Aorta (tissue), 5 donors: ENCODE measurements around the gene APOE. TPM values are rescaled to one million over a fixed set of nuclear protein-coding genes. Genes with fewer than 3 reads are reported as not detected.

Experiments
- ATAC-seq: fragments of 200-7000 bp; cut with Tn5 transposase; one replicate; pipeline ENCODE4 v1.9.1; 2022; ENCODE audit warnings: moderate library complexity; ENCODE audit not compliant: low FRiP score
- DNase-seq, 2 donors: peaks; one replicate each; pipeline ENCODE4 v3.0.0-alpha.2; 2020
- H3K27ac ChIP-seq, 2 donors: one replicate each; pipeline ENCODE4 v1.5.1; 2013; ENCODE audit warnings: low read length in 2 of 2, mild to moderate bottlenecking in 2 of 2, moderate library complexity in 2 of 2, control low read depth in 1 of 2, inconsistent platforms in 1 of 2, low read depth in 1 of 2
- H3K27me3 ChIP-seq, 2 donors: one replicate each; pipeline ENCODE4 v1.6.1; 2013; ENCODE audit warnings: control low read depth in 1 of 2, low read length in 1 of 2, mild to moderate bottlenecking in 1 of 2, moderate library complexity in 1 of 2; ENCODE audit not compliant: insufficient read depth in 2 of 2, control insufficient read depth in 1 of 2
- H3K36me3 ChIP-seq, 2 donors: one replicate each; pipeline ENCODE4 v1.6.1; 2013; ENCODE audit warnings: control low read depth in 1 of 2, low read length in 1 of 2, mild to moderate bottlenecking in 1 of 2; ENCODE audit not compliant: insufficient read depth in 2 of 2, control insufficient read depth in 1 of 2
- H3K4me1 ChIP-seq, 2 donors: one replicate each; pipeline ENCODE4 v1.6.1; 2013; ENCODE audit warnings: low read length in 2 of 2, control low read depth in 1 of 2, mild to moderate bottlenecking in 1 of 2, moderate library complexity in 1 of 2; ENCODE audit not compliant: insufficient read depth in 2 of 2, control insufficient read depth in 1 of 2
- H3K4me3 ChIP-seq, 2 donors: one replicate each; pipeline ENCODE4 v1.5.1; 2013; ENCODE audit warnings: low read length in 2 of 2, control low read depth in 1 of 2, mild to moderate bottlenecking in 1 of 2
- H3K9me3 ChIP-seq: one replicate; pipeline ENCODE4 v1.6.1; 2013; ENCODE audit warnings: mild to moderate bottlenecking, low read length; ENCODE audit not compliant: control insufficient read depth
- WGBS, 2 donors: extraction: QIAGEN DNeasy Blood & Tissue Kit; methylation state at CpG; one replicate each; pipeline ENCODE4 v1.1.7; 2013; 5-methylcytosine and 5-hydroxymethylcytosine counted together
- intact Hi-C, 2 donors: fragments of 100-400 bp; cut with DNase I; formaldehyde crosslinking; loops; one replicate each; pipeline versions ENCODE4 v1.14.2 to v1.15.0; 2022
- polyA plus RNA-seq, 2 donors: library from polyadenylated mRNA; stranded (reverse); fragments of 200-250 nt; gene quantifications; one replicate each; pipeline ENCODE4 v1.2.3, GENCODE V29; 2013
- total RNA-seq, 2 donors: library from RNA; stranded (reverse); fragmentation: NEBNext Ultra II Directional; extraction: Animal tissue kit (Norgen Biotek cat#: 25700); gene quantifications; one replicate each; pipeline ENCODE4 v1.2.1, GENCODE V29; 2021
- donor health status: healthy with polysubstance abuse.
- donor health status: Bipolar disorder and iron deficiency.
- donor health status: DM: no; HTN: no; CAD: no.
- donor health status: DM: no; HTN: no; CAD: no.
- donor health status: DM: yes; HTN: yes; CAD: no.

APOE gene
- total and polyA plus RNA-seq, 4 donors: 96.1 to 455 (median 156) TPM

DNA sequence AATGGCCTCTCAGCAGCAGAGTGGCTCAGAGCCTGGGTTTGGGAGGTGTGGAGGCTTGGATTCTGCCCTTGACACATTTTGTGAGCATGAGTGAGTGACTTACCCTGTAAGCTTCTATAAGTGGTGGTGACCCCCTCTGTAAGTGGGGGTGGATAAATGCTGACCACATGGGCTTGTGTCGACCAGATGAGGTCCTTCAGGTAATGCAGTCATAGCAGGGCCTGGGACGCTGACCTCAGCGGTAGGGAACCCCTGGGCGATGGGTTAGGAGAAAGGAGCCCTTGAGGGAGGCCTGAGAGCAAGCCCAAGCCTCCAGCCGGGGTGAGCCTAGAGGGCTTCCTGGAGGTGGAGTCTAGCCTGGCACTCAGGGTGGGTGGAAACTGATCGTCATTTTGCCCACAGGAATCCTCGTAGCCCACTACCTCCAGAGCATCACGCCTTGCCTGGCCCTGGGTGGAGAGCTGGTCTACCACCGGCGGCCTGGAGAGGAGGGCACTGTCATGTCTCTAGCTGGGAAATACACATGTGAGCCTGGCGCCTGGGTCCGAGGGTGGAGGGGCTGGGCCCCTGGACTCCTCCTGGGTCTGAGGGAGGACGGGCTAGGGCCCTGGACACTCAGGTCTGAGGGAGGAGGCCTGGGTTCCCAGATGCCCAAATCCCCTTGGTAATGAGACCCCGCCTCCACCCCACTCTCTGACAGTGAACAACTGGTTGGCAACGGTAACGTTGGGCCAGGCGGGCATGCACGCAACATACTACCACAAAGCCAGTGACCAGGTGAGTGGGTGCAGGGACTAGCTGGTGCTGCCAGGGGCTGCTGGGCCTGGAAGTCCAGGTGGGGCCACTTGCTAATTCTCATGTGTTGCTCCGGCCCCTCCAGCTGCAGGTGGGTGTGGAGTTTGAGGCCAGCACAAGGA lies 5.0 kb upstream of the APOE start:
- intact Hi-C loops: loop anchor here in 1 of 2 donors (5.0 to 10.0 kb wide), 2 partner anchors 52 to 434 kb away; no protein-coding TSS in a partner anchor
- Histone ChIP-seq H3K27ac (no peak overlapping the region), H3K4me3 (no peak overlapping the region), H3K4me1 (no peaks in the 10 kb centered on the region), H3K9me3 (no peaks in the 10 kb centered on the region), H3K27me3 (no peaks in the 10 kb centered on the region), H3K36me3 (peaks cover 0 to 5% of the 10 kb centered on the region in 2 donors)
- 91 to 93% methylated on average over 19 of the region's 19 CpGs for WGBS, 2 donors
- DNase-seq (no peak), ATAC-seq (no peak)

- no peak overlapping the region for H3K4me3 ChIP-seq
- DNase-seq (no peak), ATAC-seq (no peak)
- WGBS, 2 donors: 67 to 70% methylated on average over 13 to 15 of the region's 15 CpGs
- intact Hi-C loops: loop anchor here in 1 of 2 donors (5.0 to 10.0 kb wide), 2 partner anchors 49 to 432 kb away; no protein-coding TSS in a partner anchor
- peaks cover 0 to 3% of the 10 kb centered on the region in 2 donors for H3K36me3 ChIP-seq
- H3K27me3 ChIP-seq: no peaks in the 10 kb centered on the region
- H3K4me1 ChIP-seq: no peaks in the 10 kb centered on the region
- no peaks in the 10 kb centered on the region for H3K9me3 ChIP-seq
- H3K27ac ChIP-seq: no peak overlapping the region
Measured at GRCh38 chr19:44903216-44903601, 2.4 kb upstream of the APOE start.

- peak; percentile 86 for ATAC-seq
- peak; percentile 75 to 93 for DNase-seq
- H3K9me3 ChIP-seq: no peaks in the 10 kb centered on the region
- intact Hi-C loops: loop anchor here (2.0 to 10.0 kb wide), 3 partner anchors 47 to 431 kb away; no protein-coding TSS in a partner anchor
- H3K27me3 ChIP-seq: no peaks in the 10 kb centered on the region
- peaks cover 0 to 3% of the 10 kb centered on the region in 2 donors for H3K36me3 ChIP-seq
- H3K27ac ChIP-seq: no peak overlapping the region
- 9 to 11% methylated on average over 24 of the region's 24 CpGs for WGBS, 2 donors
- no peak overlapping the region for H3K4me3 ChIP-seq
- H3K4me1 ChIP-seq: no peaks in the 10 kb centered on the region
Measured at GRCh38 chr19:44903602-44904425, 1.8 kb upstream of the APOE start.

DNA sequence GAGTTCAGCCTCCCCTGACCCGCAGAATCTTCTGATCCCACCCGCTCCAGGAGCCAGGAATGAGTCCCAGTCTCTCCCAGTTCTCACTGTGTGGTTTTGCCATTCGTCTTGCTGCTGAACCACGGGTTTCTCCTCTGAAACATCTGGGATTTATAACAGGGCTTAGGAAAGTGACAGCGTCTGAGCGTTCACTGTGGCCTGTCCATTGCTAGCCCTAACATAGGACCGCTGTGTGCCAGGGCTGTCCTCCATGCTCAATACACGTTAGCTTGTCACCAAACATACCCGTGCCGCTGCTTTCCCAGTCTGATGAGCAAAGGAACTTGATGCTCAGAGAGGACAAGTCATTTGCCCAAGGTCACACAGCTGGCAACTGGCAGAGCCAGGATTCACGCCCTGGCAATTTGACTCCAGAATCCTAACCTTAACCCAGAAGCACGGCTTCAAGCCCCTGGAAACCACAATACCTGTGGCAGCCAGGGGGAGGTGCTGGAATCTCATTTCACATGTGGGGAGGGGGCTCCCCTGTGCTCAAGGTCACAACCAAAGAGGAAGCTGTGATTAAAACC lies 1.1 kb upstream of the APOE start:
- Histone ChIP-seq H3K9me3 (no peaks in the 10 kb centered on the region), H3K27ac (no peak overlapping the region), H3K4me1 (no peaks in the 10 kb centered on the region), H3K27me3 (no peaks in the 10 kb centered on the region), H3K36me3 (peaks cover 0 to 3% of the 10 kb centered on the region in 2 donors), H3K4me3 (no peak overlapping the region)
- ATAC-seq (no peak), DNase-seq (no peak)
- intact Hi-C loops: loop anchor here (2.0 to 10.0 kb wide), 3 partner anchors 46 to 430 kb away; no protein-coding TSS in a partner anchor
- WGBS, 2 donors: 60 to 62% methylated on average over 12 of the region's 12 CpGs

GRCh38 chr19:44907613-44908012 lies 2.0 kb downstream of the APOE start:
- Histone ChIP-seq H3K27me3 (no peaks in the 10 kb centered on the region), H3K4me3 (no peak overlapping the region), H3K27ac (no peak overlapping the region), H3K9me3 (no peaks in the 10 kb centered on the region), H3K4me1 (no peaks in the 10 kb centered on the region), H3K36me3 (no peaks in the 10 kb centered on the region)
- no peak for ATAC-seq
- DNase-seq: no peak
- intact Hi-C loops: loop anchor here in 1 of 2 donors (10.0 kb wide), 1 partner anchor 427 kb away; no protein-coding TSS in a partner anchor
- 96% methylated on average over 12 of the region's 12 CpGs for WGBS, 2 donors

- Histone ChIP-seq H3K4me3 (no peak overlapping the region), H3K27ac (no peak overlapping the region), H3K4me1 (no peaks in the 10 kb centered on the region), H3K27me3 (no peaks in the 10 kb centered on the region), H3K36me3 (no peaks in the 10 kb centered on the region), H3K9me3 (no peaks in the 10 kb centered on the region)
- DNase-seq (no peak), ATAC-seq (no peak)
- intact Hi-C loops: loop anchor here in 1 of 2 donors (10.0 kb wide), 1 partner anchor 427 kb away; no protein-coding TSS in a partner anchor
- WGBS, 2 donors: 96 to 97% methylated on average over 46 of the region's 46 CpGs
Measured at GRCh38 chr19:44908074-44908835, 2.7 kb downstream of the APOE start.

DNA sequence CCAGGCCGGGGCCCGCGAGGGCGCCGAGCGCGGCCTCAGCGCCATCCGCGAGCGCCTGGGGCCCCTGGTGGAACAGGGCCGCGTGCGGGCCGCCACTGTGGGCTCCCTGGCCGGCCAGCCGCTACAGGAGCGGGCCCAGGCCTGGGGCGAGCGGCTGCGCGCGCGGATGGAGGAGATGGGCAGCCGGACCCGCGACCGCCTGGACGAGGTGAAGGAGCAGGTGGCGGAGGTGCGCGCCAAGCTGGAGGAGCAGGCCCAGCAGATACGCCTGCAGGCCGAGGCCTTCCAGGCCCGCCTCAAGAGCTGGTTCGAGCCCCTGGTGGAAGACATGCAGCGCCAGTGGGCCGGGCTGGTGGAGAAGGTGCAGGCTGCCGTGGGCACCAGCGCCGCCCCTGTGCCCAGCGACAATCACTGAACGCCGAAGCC lies 3.3 kb downstream of the APOE start:
- no peak for DNase-seq
- intact Hi-C loops: loop anchor here in 1 of 2 donors (10.0 kb wide), 1 partner anchor 426 kb away; no protein-coding TSS in a partner anchor

More for the DNA sequence above, 3.3 kb downstream of the APOE start:
- Histone ChIP-seq H3K4me3 (no peak overlapping the region), H3K27ac (no peak overlapping the region), H3K4me1 (no peaks in the 10 kb centered on the region), H3K36me3 (no peaks in the 10 kb centered on the region), H3K27me3 (no peaks in the 10 kb centered on the region), H3K9me3 (no peaks in the 10 kb centered on the region)
- WGBS, 2 donors: 96% methylated on average over 44 of the region's 44 CpGs
- no peak for ATAC-seq
